Lung (tissue), 12 donors: ENCODE measurements around the gene PSEN1. TPM values are rescaled to one million over a fixed set of nuclear protein-coding genes. Genes with fewer than 3 reads are reported as not detected.

Experiments
- ATAC-seq: fragments of 200-7000 bp; cut with Tn5 transposase; one replicate; pipeline ENCODE4 v1.9.1; 2020; ENCODE audit warnings: moderate number of reproducible peaks; ENCODE audit not compliant: insufficient read depth, low FRiP score
- DNase-seq, 3 donors: peaks; one replicate each; pipeline ENCODE4 v3.0.0-alpha.2; 2013 to 2017
- H3K27ac ChIP-seq, 2 donors: one replicate each; pipeline ENCODE4 v1.5.1; 2013; ENCODE audit warnings: mild to moderate bottlenecking in 2 of 2, moderate library complexity in 2 of 2, control low read depth in 1 of 2, inconsistent platforms in 1 of 2, low read depth in 1 of 2, low read length in 1 of 2
- H3K27me3 ChIP-seq, 3 donors: one replicate each; pipeline ENCODE4 v1.5.1; 2013; ENCODE audit warnings: low read length in 2 of 3; ENCODE audit not compliant: control insufficient read depth in 3 of 3, insufficient read depth in 3 of 3
- H3K36me3 ChIP-seq, 4 donors: one replicate each; pipeline ENCODE4 v1.5.1; 2013; ENCODE audit warnings: low read length in 4 of 4, mild to moderate bottlenecking in 1 of 4, moderate library complexity in 1 of 4; ENCODE audit not compliant: control insufficient read depth in 4 of 4, insufficient read depth in 4 of 4
- H3K4me1 ChIP-seq, 5 donors: one replicate each; pipeline ENCODE4 v1.5.1; 2013; ENCODE audit warnings: low read length in 5 of 5, mild to moderate bottlenecking in 2 of 5, moderate library complexity in 1 of 5; ENCODE audit not compliant: control insufficient read depth in 5 of 5, insufficient read depth in 5 of 5
- H3K4me3 ChIP-seq: one replicate; pipeline ENCODE4 v1.5.1; 2013; ENCODE audit warnings: mild to moderate bottlenecking, control low read depth, moderate library complexity
- H3K9ac ChIP-seq, 2 donors: one replicate each; pipeline ENCODE4 v1.5.1; 2013; ENCODE audit warnings: low read length in 2 of 2, control low read depth in 1 of 2; ENCODE audit not compliant: insufficient read depth in 1 of 2
- H3K9me3 ChIP-seq, 4 donors: one replicate each; pipeline ENCODE4 v1.5.1; 2013; ENCODE audit warnings: low read length in 3 of 4, mild to moderate bottlenecking in 1 of 4, moderate library complexity in 1 of 4; ENCODE audit not compliant: control insufficient read depth in 4 of 4, insufficient read depth in 3 of 4
- WGBS, 2 donors: extraction: QIAGEN DNeasy Blood & Tissue Kit; methylation state at CpG; one replicate each; pipeline ENCODE4 v1.1.7; 2013; 5-methylcytosine and 5-hydroxymethylcytosine counted together
- polyA plus RNA-seq, 2 donors: library from polyadenylated mRNA; stranded (reverse); fragments of 200-250 nt; gene quantifications; one replicate each; pipeline ENCODE4 v1.2.1, GENCODE V29; 2013
- total RNA-seq, 2 donors: library from RNA; depleted of rRNA in 1 of 2; stranded (reverse); fragments of >200 nt in 1 of 2; gene quantifications; one replicate each; pipeline ENCODE4 v1.2.1, GENCODE V29; 2014 to 2021
- TF ChIP-seq, protein P1 (sequence below): IDR thresholded peaks from 2 replicates; pipeline ENCODE4 v1.5.1; 2012; ENCODE audit warnings: mild to moderate bottlenecking; ENCODE audit errors: control extremely low read depth, extremely low read depth
- donor health status: control.
- donor health status: control.
- donor health status: Bipolar disorder and iron deficiency.
- donor health status: healthy.
- donor health status: DM: yes; HTN: yes; CAD: no.

Gene PSEN1
- total and polyA plus RNA-seq, 4 donors, result 33.6 to 64.7 (median 50.6) TPM

DNA sequence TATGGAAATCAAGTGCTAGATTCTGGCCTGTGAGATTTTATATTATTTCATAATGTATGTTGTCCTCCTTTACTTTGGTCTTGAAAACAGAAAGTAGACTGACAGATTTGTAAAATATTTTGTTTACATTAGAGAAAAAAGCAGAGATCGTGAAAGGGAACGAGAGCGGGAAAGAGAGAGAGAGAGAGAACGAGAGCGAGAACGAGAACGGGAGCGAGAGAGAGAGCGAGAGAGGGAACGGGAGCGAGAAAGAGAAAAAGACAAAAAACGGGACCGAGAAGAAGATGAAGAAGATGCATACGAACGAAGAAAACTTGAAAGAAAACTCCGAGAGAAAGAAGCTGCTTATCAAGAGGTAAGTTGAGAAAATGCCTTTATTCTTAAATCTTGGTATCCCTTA, 30.6 kb upstream of the PSEN1 start:
- TF ChIP-seq, protein P1, sequence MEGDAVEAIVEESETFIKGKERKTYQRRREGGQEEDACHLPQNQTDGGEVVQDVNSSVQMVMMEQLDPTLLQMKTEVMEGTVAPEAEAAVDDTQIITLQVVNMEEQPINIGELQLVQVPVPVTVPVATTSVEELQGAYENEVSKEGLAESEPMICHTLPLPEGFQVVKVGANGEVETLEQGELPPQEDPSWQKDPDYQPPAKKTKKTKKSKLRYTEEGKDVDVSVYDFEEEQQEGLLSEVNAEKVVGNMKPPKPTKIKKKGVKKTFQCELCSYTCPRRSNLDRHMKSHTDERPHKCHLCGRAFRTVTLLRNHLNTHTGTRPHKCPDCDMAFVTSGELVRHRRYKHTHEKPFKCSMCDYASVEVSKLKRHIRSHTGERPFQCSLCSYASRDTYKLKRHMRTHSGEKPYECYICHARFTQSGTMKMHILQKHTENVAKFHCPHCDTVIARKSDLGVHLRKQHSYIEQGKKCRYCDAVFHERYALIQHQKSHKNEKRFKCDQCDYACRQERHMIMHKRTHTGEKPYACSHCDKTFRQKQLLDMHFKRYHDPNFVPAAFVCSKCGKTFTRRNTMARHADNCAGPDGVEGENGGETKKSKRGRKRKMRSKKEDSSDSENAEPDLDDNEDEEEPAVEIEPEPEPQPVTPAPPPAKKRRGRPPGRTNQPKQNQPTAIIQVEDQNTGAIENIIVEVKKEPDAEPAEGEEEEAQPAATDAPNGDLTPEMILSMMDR, result no peak
- Histone ChIP-seq H3K4me1 (no peaks in the 10 kb centered on the region), H3K4me3 (no peak overlapping the region), H3K36me3 (peaks cover 24 to 47% (median 41%) of the 10 kb centered on the region in 4 donors), H3K27ac (no peak overlapping the region), H3K9me3 (no peaks in the 10 kb centered on the region), H3K27me3 (no peaks in the 10 kb centered on the region), H3K9ac (no peak overlapping the region)
- WGBS, 2 donors, result 96% methylated on average over 16 of the region's 16 CpGs
- DNase-seq, result no peak
- ATAC-seq, result no peak

DNA sequence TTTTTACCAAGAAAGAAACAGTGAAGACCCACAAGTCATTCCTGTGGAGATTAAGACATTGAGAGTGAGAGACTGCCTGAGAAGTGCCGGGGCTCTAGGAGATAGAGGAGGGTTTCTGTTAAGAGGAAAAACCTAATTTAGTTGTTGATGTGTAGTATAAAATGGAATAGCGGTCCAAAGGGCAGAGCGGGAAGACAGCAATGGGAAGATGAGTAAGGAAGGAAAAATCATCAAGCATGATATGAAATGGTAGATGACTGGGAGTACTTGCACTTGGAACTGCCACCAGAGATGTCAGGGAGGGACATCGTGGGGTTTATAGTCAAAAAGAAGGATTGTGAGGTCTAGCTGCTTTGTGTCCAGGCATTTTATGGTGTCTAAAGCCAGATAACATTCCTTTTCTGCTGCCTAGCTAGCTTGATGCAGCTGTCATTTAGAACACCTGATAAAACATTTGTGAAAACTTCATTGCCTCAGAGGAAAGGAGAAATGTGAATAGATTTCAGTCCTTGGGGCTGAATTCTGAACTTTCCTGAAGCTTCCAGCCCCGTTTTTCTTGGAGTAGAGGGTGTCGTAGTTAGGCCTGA, 20.1 kb upstream of the PSEN1 start:
- H3K9ac ChIP-seq, result no peak overlapping the region
- no peak overlapping the region for H3K27ac ChIP-seq
- H3K4me1 ChIP-seq, result no peaks in the 10 kb centered on the region
- TF ChIP-seq, protein P1, result no peak
- no peaks in the 10 kb centered on the region for H3K9me3 ChIP-seq
- DNase-seq, result no peak
- no peak for ATAC-seq
- no peaks in the 10 kb centered on the region for H3K27me3 ChIP-seq
- H3K4me3 ChIP-seq, result no peak overlapping the region
- peaks cover 17 to 56% (median 33%) of the 10 kb centered on the region in 4 donors for H3K36me3 ChIP-seq
- 95% methylated on average over 6 of the region's 6 CpGs for WGBS, 2 donors

- H3K4me1 ChIP-seq, result peaks cover 0 to 1% (median 0%) of the 10 kb centered on the region in 5 donors
- H3K36me3 ChIP-seq, result peaks cover 0 to 11% (median 8%) of the 10 kb centered on the region in 4 donors
- H3K27me3 ChIP-seq, result no peaks in the 10 kb centered on the region
- TF ChIP-seq, protein P1, result no peak
- H3K9ac ChIP-seq, result no peak overlapping the region
- no peaks in the 10 kb centered on the region for H3K9me3 ChIP-seq
- H3K4me3 ChIP-seq, result no peak overlapping the region
- ATAC-seq, result no peak
- 76 to 81% methylated on average over 6 of the region's 6 CpGs for WGBS, 2 donors
- DNase-seq, result no peak
- H3K27ac ChIP-seq, result no peak overlapping the region
Measured at GRCh38 chr14:73124180-73124894, 12.0 kb upstream of the PSEN1 start.
